Stimulated activated CD8-positive, alpha-beta memory T cell treated with anti-CD3 and anti-CD28 coated beads, Interleukin-15, amount 100 ng/mL, for 4 hours (primary cell): ENCODE results near the gene CXCL10.
"Not testable (repeated sequence)": the region's sequence is repeated elsewhere in the genome, so short reads cannot be mapped to it uniquely, and the experiment has no call there.

ENCODE experiments used
- DNase-seq, 2 donors: peaks; one replicate each; pipeline ENCODE4 v3.0.0-alpha.2; 2020; ENCODE audit warnings: low read depth in 2 of 2

Gene CXCL10

GRCh38 chr4:76023389-76023788 is at the start of gene CXCL10:
Gene CXCL10 (minus strand): TSS chr4:76023497. CDS start chr4:76023431, 66 bp downstream.
- no peak for DNase-seq

- DNase-seq, result no peak
These were observed 49.5 kb upstream of the CXCL10 start for GRCh38 chr4:76072760-76073159.

GRCh38 chr4:76067652-76068286 is 44.5 kb upstream of the CXCL10 start:
- peak; percentile 3 to 37 for DNase-seq

- no peak for DNase-seq
These were observed 43.2 kb upstream of the CXCL10 start for GRCh38 chr4:76066546-76066945.

- DNase-seq, result no peak
These were observed 38.7 kb upstream of the CXCL10 start for GRCh38 chr4:76061982-76062381.

GRCh38 chr4:76061421-76061820 is 38.1 kb upstream of the CXCL10 start:
- DNase-seq, result no peak

GRCh38 chr4:76060506-76060905 is 37.2 kb upstream of the CXCL10 start:
- DNase-seq, result no peak

GRCh38 chr4:76059750-76060149 is 36.5 kb upstream of the CXCL10 start:
- no peak for DNase-seq

- DNase-seq, result no peak
These were observed 35.7 kb upstream of the CXCL10 start for GRCh38 chr4:76058888-76059426.

GRCh38 chr4:76058302-76058701 is 35.0 kb upstream of the CXCL10 start:
- no peak for DNase-seq

- DNase-seq, result no peak
These were observed 32.1 kb upstream of the CXCL10 start for GRCh38 chr4:76055421-76055820.

GRCh38 chr4:76055016-76055415 is 31.7 kb upstream of the CXCL10 start:
- DNase-seq, result no peak

- DNase-seq, result no peak
These were observed 30.4 kb upstream of the CXCL10 start for GRCh38 chr4:76053730-76054129.

GRCh38 chr4:76050560-76051050 is 27.3 kb upstream of the CXCL10 start:
- not testable (repeated sequence) for DNase-seq

GRCh38 chr4:76049860-76050416 is 26.6 kb upstream of the CXCL10 start:
- not testable (repeated sequence) for DNase-seq

- DNase-seq, result not testable (repeated sequence)
These were observed 21.4 kb upstream of the CXCL10 start for GRCh38 chr4:76044686-76045085.

GRCh38 chr4:76043306-76043705 is 20.0 kb upstream of the CXCL10 start:
- DNase-seq, result not testable (repeated sequence)

- DNase-seq, result not testable (repeated sequence)
These were observed 19.1 kb upstream of the CXCL10 start for GRCh38 chr4:76042241-76042998.

GRCh38 chr4:76036855-76037254 is 13.6 kb upstream of the CXCL10 start:
- DNase-seq, result no peak

- no peak for DNase-seq
These were observed 12.6 kb upstream of the CXCL10 start, which contains the start of gene CXCL11 for GRCh38 chr4:76035799-76036380. Gene CXCL11 (minus strand): TSS chr4:76036070. CDS start chr4:76035987, 83 bp downstream.

GRCh38 chr4:76035141-76035540 is 11.8 kb upstream of the CXCL10 start:
- no peak for DNase-seq

- DNase-seq, result no peak
These were observed 6.0 kb upstream of the CXCL10 start for GRCh38 chr4:76029300-76029699.
